Stomach (tissue), 9 donors: Measurements from ENCODE around the gene ADAM22. TPM values are rescaled to one million over a fixed set of nuclear protein-coding genes. Genes with fewer than 3 reads are reported as not detected.

Source experiments
- DNase-seq, 2 donors: peaks; one replicate each; pipeline versions ENCODE4 v3.0.0 to v3.0.0-alpha.2; 2013 to 2019
- H3K27ac ChIP-seq, 5 donors: fragments of 200-600 bp in 4 of 5; sonication (generic) in 4 of 5; one replicate each; pipeline ENCODE4 v1.5.1; 2013 to 2019; ENCODE audit warnings: mild to moderate bottlenecking in 1 of 5, moderate library complexity in 1 of 5
- H3K27me3 ChIP-seq, 3 donors: fragments of 200-600 bp; sonication (generic); one replicate each; pipeline ENCODE4 v1.5.1; 2017 to 2019; ENCODE audit warnings: mixed run types in 1 of 3
- H3K36me3 ChIP-seq, 4 donors: fragments of 200-600 bp; sonication (generic); 1 replicate in 3 of 4; 2 replicates in 1 of 4; pipeline ENCODE4 v1.5.1; 2016 to 2019
- H3K4me1 ChIP-seq, 4 donors: fragments of 200-600 bp; sonication (generic); one replicate each; pipeline ENCODE4 v1.5.1; 2016 to 2019
- H3K4me3 ChIP-seq, 4 donors: fragments of 200-600 bp; sonication (generic) in 3 of 4; one replicate each; pipeline ENCODE4 v1.5.1; 2016 to 2019; ENCODE audit warnings: mild to moderate bottlenecking in 1 of 4
- H3K9me3 ChIP-seq, 4 donors: fragments of 200-600 bp; sonication (generic); one replicate each; pipeline ENCODE4 v1.5.1; 2016 to 2019
- EP300 ChIP-seq: sonication (generic); formaldehyde crosslinking; IDR thresholded peaks from one replicate; pipeline ENCODE4 v1.6.1; 2017; ENCODE audit warnings: antibody characterized with exemption
- POLR2A ChIP-seq, 4 donors: fragments of 450-650 bp; IDR thresholded peaks; one replicate each; pipeline ENCODE4 v1.6.1; 2016; ENCODE audit warnings: antibody characterized with exemption in 4 of 4, control low read depth in 2 of 4, mild to moderate bottlenecking in 1 of 4, moderate library complexity in 1 of 4
- POLR2AphosphoS5 ChIP-seq, 3 donors: sonication (generic); formaldehyde crosslinking; IDR thresholded peaks; one replicate each; pipeline ENCODE4 v1.6.1; 2016; ENCODE audit warnings: antibody characterized with exemption in 3 of 3
- WGBS, 5 donors: extraction: QIAGEN DNeasy Blood & Tissue Kit in 3 of 5; methylation state at CpG; one replicate each; pipeline versions ENCODE4 v1.1.5 to v1.1.7; 2013 to 2018; 5-methylcytosine and 5-hydroxymethylcytosine counted together
- intact Hi-C: fragments of 100-400 bp; cut with DNase I; formaldehyde crosslinking; loops from one replicate; pipeline ENCODE4 v1.15.1; 2023; ENCODE audit warnings: low total_unique reads
- polyA plus RNA-seq, 3 donors: library from polyadenylated mRNA; stranded (reverse); fragments of 200-250 nt; gene quantifications; one replicate each; pipeline ENCODE4 v1.2.3, GENCODE V29; 2013
- total RNA-seq, 5 donors: library from RNA; depleted of rRNA; stranded (reverse); fragments of >200 nt; gene quantifications; one replicate each; pipeline versions ENCODE4 v1.1.0 to v1.2.3, GENCODE V29; 2014 to 2016
- TF ChIP-seq, protein P1 (sequence below), 7 experiments: fragments of 450-650 bp in 4 of 7; fragments of 200-600 bp in 3 of 7; sonication (generic) in 3 of 7; IDR thresholded peaks; one replicate each; pipeline ENCODE4 v1.5.1; 2016 to 2019; ENCODE audit warnings: antibody characterized with exemption in 7 of 7, control low read depth in 2 of 7, mild to moderate bottlenecking in 1 of 7
- donor health status: healthy with polysubstance abuse.
- donor health status: Bipolar disorder and iron deficiency.
- donor health status: healthy.

Gene ADAM22
- total and polyA plus RNA-seq, 8 donors, result 0.06 to 16.8 (median 0.29) TPM; not detected in 1

DNA sequence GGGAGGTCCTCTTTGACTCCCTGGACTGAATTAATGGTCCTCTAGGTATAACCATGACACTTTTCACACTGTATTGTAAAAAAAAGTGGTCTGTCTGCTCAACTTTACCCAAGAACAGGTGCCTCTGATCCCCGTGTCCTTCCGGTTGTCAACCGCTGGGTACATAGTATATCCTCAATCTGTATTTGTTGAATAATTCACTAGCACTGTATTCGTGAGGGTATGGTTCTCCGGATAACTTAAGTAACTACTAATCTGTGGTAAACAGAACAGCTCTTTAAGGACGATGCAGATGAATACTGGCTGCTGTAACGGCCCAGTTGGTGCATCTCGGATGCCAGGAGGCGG, 472 bp upstream of the ADAM22 start:
- Histone ChIP-seq H3K4me3 (peak overlapping the region; percentile 66 to 90 (median 76)), H3K27ac (peak overlapping the region in 2 of 5 donors; percentile 32 to 51)
- 6 to 11% (median 10%) methylated on average over 9 of the region's 9 CpGs for WGBS, 5 donors

DNA sequence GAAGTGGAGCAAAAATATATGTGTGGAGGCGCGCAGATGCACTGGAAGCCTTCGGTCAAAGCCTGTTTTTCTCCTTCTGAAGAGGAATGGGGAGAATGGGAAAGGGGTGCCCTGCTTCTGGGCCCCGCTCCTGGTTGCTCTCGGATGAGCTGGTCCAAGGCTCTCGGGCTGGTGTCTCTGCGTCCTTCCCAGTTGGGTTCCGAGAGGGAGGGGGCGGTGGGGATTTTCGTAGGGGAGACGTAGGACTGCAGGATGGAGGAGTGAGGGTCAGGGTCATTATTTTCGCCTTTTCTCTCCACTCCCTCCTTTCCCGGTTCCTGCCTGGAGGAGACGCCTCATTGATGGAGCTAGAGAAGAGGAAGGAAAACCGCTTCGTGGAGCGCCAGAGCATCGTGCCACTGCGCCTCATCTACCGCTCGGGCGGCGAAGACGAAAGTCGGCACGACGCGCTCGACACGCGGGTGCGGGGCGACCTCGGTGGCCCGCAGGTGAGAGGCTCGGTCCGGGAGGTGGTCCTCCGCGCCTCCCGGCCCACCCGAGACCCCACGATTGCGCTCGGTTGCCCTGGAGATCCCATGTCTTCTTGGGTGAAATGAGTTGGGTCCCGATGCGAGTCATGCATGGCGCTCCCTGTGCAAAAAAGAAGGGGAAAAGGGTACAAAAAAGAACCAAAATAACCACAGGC, 790 bp downstream of the ADAM22 start:
- peak overlapping the region in 1 of 5 donors; percentile 59 for H3K27ac ChIP-seq
- WGBS, 5 donors, result 3 to 5% (median 3%) methylated on average over 32 to 47 of the region's 47 CpGs
- peaks cover 8 to 21% (median 17%) of the 10 kb centered on the region in 4 donors for H3K4me1 ChIP-seq
- H3K27me3 ChIP-seq, result peaks cover 0 to 17% (median 0%) of the 10 kb centered on the region in 3 donors
- no peaks in the 10 kb centered on the region for H3K9me3 ChIP-seq
- H3K4me3 ChIP-seq, result peak overlapping the region; percentile 66 to 90 (median 76)
- no peaks in the 10 kb centered on the region for H3K36me3 ChIP-seq
- TF ChIP-seq POLR2AphosphoS5 (IDR thresholded peaks at IDR 0.05) (no peak), EP300 (no peak), POLR2A (IDR thresholded peaks at IDR 0.05) (no peak)
- TF ChIP-seq, protein P1, sequence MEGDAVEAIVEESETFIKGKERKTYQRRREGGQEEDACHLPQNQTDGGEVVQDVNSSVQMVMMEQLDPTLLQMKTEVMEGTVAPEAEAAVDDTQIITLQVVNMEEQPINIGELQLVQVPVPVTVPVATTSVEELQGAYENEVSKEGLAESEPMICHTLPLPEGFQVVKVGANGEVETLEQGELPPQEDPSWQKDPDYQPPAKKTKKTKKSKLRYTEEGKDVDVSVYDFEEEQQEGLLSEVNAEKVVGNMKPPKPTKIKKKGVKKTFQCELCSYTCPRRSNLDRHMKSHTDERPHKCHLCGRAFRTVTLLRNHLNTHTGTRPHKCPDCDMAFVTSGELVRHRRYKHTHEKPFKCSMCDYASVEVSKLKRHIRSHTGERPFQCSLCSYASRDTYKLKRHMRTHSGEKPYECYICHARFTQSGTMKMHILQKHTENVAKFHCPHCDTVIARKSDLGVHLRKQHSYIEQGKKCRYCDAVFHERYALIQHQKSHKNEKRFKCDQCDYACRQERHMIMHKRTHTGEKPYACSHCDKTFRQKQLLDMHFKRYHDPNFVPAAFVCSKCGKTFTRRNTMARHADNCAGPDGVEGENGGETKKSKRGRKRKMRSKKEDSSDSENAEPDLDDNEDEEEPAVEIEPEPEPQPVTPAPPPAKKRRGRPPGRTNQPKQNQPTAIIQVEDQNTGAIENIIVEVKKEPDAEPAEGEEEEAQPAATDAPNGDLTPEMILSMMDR (IDR thresholded peaks at IDR 0.05), result no peak
- peak in 1 of 2 donors; percentile 51 for DNase-seq
- intact Hi-C loops, result no loop called here

More for the DNA sequence above, 472 bp upstream of the ADAM22 start:
- Histone ChIP-seq H3K4me1 (peaks cover 8 to 21% (median 17%) of the 10 kb centered on the region in 4 donors), H3K9me3 (no peaks in the 10 kb centered on the region), H3K27me3 (peaks cover 0 to 17% (median 0%) of the 10 kb centered on the region in 3 donors), H3K36me3 (no peaks in the 10 kb centered on the region)
- intact Hi-C loops, result no loop called here
- DNase-seq, result no peak
- TF ChIP-seq, protein P1 (IDR thresholded peaks at IDR 0.05), result no peak
- TF ChIP-seq POLR2AphosphoS5 (IDR thresholded peaks at IDR 0.05) (no peak), EP300 (no peak), POLR2A (IDR thresholded peaks at IDR 0.05) (no peak)

DNA sequence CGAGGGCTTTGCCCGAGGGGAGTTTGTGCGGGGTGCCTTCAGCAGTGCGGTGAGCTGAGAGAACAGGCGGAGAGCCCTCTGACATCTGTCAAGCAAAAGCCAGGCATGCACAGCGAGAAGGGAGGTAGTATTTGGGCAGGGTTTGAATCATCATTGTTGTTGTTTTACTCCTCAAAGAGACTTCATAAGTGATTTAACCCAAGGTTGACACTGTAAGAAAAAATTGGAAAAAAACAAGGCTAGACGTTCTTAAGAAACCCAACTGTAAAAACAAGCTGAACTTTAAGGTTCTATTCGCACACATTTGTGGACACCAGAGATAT, 1.3 kb downstream of the ADAM22 start:
- no peaks in the 10 kb centered on the region for H3K36me3 ChIP-seq
- H3K27ac ChIP-seq, result no peak overlapping the region
- 39 to 50% (median 44%) methylated on average over 8 of the region's 8 CpGs for WGBS, 5 donors
- no peaks in the 10 kb centered on the region for H3K9me3 ChIP-seq
- no peak for DNase-seq
- peak overlapping the region; percentile 66 to 90 (median 76) for H3K4me3 ChIP-seq
- TF ChIP-seq POLR2AphosphoS5 (IDR thresholded peaks at IDR 0.05), result no peak
- peaks cover 8 to 21% (median 17%) of the 10 kb centered on the region in 4 donors for H3K4me1 ChIP-seq
- H3K27me3 ChIP-seq, result peaks cover 0 to 17% (median 0%) of the 10 kb centered on the region in 3 donors
- intact Hi-C loops, result no loop called here

DNA sequence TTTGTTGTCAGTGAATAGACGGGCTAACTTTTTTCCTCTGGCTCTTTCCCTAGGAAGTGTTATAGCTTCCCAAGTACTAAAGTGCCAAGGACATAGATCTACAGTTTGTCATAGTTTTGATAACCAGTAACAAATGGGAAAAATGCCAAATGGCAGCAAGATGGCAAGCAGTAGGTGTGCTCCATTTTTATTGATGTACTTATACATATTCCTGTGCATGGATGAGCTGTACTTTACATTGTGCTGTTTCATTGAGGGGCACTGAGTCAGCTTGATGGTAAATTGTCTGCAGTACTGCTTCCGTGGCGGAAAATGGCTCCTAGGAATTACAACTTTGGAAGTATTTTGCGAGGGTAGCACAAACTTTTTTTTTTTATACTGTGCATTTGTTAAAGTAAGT, 7.1 kb downstream of the ADAM22 start:
- no peaks in the 10 kb centered on the region for H3K27me3 ChIP-seq

More for the DNA sequence above, 7.1 kb downstream of the ADAM22 start:
- no peaks in the 10 kb centered on the region for H3K36me3 ChIP-seq
- no peak overlapping the region for H3K4me3 ChIP-seq
- no peak for DNase-seq
- no peaks in the 10 kb centered on the region for H3K9me3 ChIP-seq
- no peak overlapping the region for H3K27ac ChIP-seq
- TF ChIP-seq POLR2A (IDR thresholded peaks at IDR 0.05), result no peak
- TF ChIP-seq EP300, result no peak
- TF ChIP-seq POLR2AphosphoS5 (IDR thresholded peaks at IDR 0.05), result no peak
- TF ChIP-seq, protein P1 (IDR thresholded peaks at IDR 0.05), result no peak
- 92 to 96% (median 94%) methylated on average over 4 of the region's 4 CpGs for WGBS, 5 donors
- H3K4me1 ChIP-seq, result no peaks in the 10 kb centered on the region
- intact Hi-C loops, result no loop called here
